Measurements from ENCODE around the gene TLCD4.

GRCh38 chr1:95154096-95154495 is 36.9 kb downstream of the TLCD4 start:
- TF ChIP-seq CTCF (IDR thresholded peaks at IDR 0.05; ENCODE audit: low read depth, low read length) (no peak), POLR2A (IDR thresholded peaks at IDR 0.05; ENCODE audit: extremely low read depth, insufficient read length) (no peak), MYC (IDR thresholded peaks at IDR 0.05; ENCODE audit: low read depth, low read length) (no peak), MAX (IDR thresholded peaks at IDR 0.05; ENCODE audit: low read depth, low read length) (no peak)

All from NB4 (cell line).